ENCODE results near the gene MC2R. TPM values are rescaled to one million over a fixed set of nuclear protein-coding genes. Genes with fewer than 3 reads are reported as not detected.

The MC2R gene
- total RNA-seq, 2 donors from 2014 or later = not detected

- Histone ChIP-seq H3K4me3 (no peak overlapping the region), H3K9me3 (no peaks in the 10 kb centered on the region), H3K27ac (no peak overlapping the region), H3K27me3 (replicated peaks; ENCODE audit: insufficient read depth) (no peaks in the 10 kb centered on the region), H3K4me1 (ENCODE audit: control insufficient read depth in 1 of 2, low read depth in 2 of 2) (no peaks in the 10 kb centered on the region), H3K36me3 (no peaks in the 10 kb centered on the region)
- DNase-seq (ENCODE audit: low spot score) (no peak), ATAC-seq (ENCODE audit: insufficient number of reproducible peaks, low FRiP score, low read depth) (no peak)
- no peak for TF ChIP-seq CTCF (IDR thresholded peaks at IDR 0.05)
Measured at GRCh38 chr18:13836559-13836958, 78.8 kb downstream of the MC2R start.

- no peak overlapping the region for H3K4me3 ChIP-seq
- ATAC-seq (ENCODE audit: insufficient number of reproducible peaks, low FRiP score, low read depth) = no peak
- H3K4me1 ChIP-seq (ENCODE audit: control insufficient read depth in 1 of 2, low read depth in 2 of 2) = no peaks in the 10 kb centered on the region
- no peaks in the 10 kb centered on the region for H3K36me3 ChIP-seq
- no peak for DNase-seq (ENCODE audit: low spot score)
- H3K9me3 ChIP-seq = no peaks in the 10 kb centered on the region
- no peak for TF ChIP-seq CTCF (IDR thresholded peaks at IDR 0.05)
- no peak overlapping the region for H3K27ac ChIP-seq
- H3K27me3 ChIP-seq (replicated peaks; ENCODE audit: insufficient read depth) = no peaks in the 10 kb centered on the region
Measured at GRCh38 chr18:13835202-13835601, 80.1 kb downstream of the MC2R start.

GRCh38 chr18:13834496-13835015 lies 80.8 kb downstream of the MC2R start:
- Histone ChIP-seq H3K4me1 (ENCODE audit: control insufficient read depth in 1 of 2, low read depth in 2 of 2) (no peaks in the 10 kb centered on the region), H3K36me3 (no peaks in the 10 kb centered on the region), H3K27me3 (replicated peaks; ENCODE audit: insufficient read depth) (no peaks in the 10 kb centered on the region), H3K27ac (no peak overlapping the region), H3K4me3 (no peak overlapping the region), H3K9me3 (no peaks in the 10 kb centered on the region)
- DNase-seq (ENCODE audit: low spot score) = no peak
- ATAC-seq (ENCODE audit: insufficient number of reproducible peaks, low FRiP score, low read depth) = no peak
- TF ChIP-seq CTCF (IDR thresholded peaks at IDR 0.05) = no peak

Other genes with a start within 250 kb of the MC2R start
- gene FAM210A, start 189.0 kb downstream of the MC2R start, total RNA-seq = 10 to 100 TPM in 1 of 2 donors, 1 to 10 TPM in 1; 8.7 to 27.7 TPM
- 10 to 100 TPM; 19.0 to 27.6 TPM for gene RNMT, start 188.9 kb downstream of the MC2R start, total RNA-seq
- gene MC5R, start 91.4 kb downstream of the MC2R start, total RNA-seq = not detected
- gene ZNF519, start 216.9 kb upstream of the MC2R start, total RNA-seq = 10 to 100 TPM in 1 of 2 donors, 1 to 10 TPM in 1; 1.7 to 10.4 TPM